ENCODE measurements around the gene MAST4. TPM values are rescaled to one million over a fixed set of nuclear protein-coding genes. Genes with fewer than 3 reads are reported as not detected.

MAST4 gene
- total and polyA plus RNA-seq, 2 donors = 17.0 to 18.8 TPM

- H3K4me3 ChIP-seq (ENCODE audit: low read length in 2 of 2) = no peak overlapping the region
- DNase-seq (ENCODE audit: low read depth in 6 of 9, low spot score in 9 of 9) = no peak
- H3K9me3 ChIP-seq (ENCODE audit: control insufficient read depth in 2 of 2, insufficient read depth in 1 of 2, low read length in 1 of 2) = no peaks in the 10 kb centered on the region
- no peaks in the 10 kb centered on the region for H3K36me3 ChIP-seq (ENCODE audit: control insufficient read depth in 2 of 2, insufficient read depth in 2 of 2, low read length in 1 of 2)
- H3K27me3 ChIP-seq (ENCODE audit: control insufficient read depth in 2 of 2, insufficient read depth in 1 of 2, low read length in 1 of 2) = no peaks in the 10 kb centered on the region
- H3K27ac ChIP-seq (ENCODE audit: low read depth in 1 of 2, low read length in 1 of 2) = no peak overlapping the region
- WGBS = 98% methylated on average over 5 of the region's 5 CpGs
- H3K4me1 ChIP-seq (ENCODE audit: control insufficient read depth in 2 of 2, insufficient read depth in 2 of 2, low read length in 2 of 2) = no peaks in the 10 kb centered on the region
These were observed 73.1 kb downstream of the MAST4 start for GRCh38 chr5:66669086-66669861.

GRCh38 chr5:66669862-66670195 lies 73.6 kb downstream of the MAST4 start:
- Histone ChIP-seq H3K36me3 (ENCODE audit: control insufficient read depth in 2 of 2, insufficient read depth in 2 of 2, low read length in 1 of 2) (no peaks in the 10 kb centered on the region), H3K9me3 (ENCODE audit: control insufficient read depth in 2 of 2, insufficient read depth in 1 of 2, low read length in 1 of 2) (no peaks in the 10 kb centered on the region), H3K27ac (ENCODE audit: low read depth in 1 of 2, low read length in 1 of 2) (no peak overlapping the region), H3K4me1 (ENCODE audit: control insufficient read depth in 2 of 2, insufficient read depth in 2 of 2, low read length in 2 of 2) (no peaks in the 10 kb centered on the region), H3K27me3 (ENCODE audit: control insufficient read depth in 2 of 2, insufficient read depth in 1 of 2, low read length in 1 of 2) (no peaks in the 10 kb centered on the region), H3K4me3 (ENCODE audit: low read length in 2 of 2) (no peak overlapping the region)
- no peak for DNase-seq (ENCODE audit: low read depth in 6 of 9, low spot score in 9 of 9)
- WGBS = 96% methylated on average over 3 of the region's 3 CpGs

GRCh38 chr5:66671305-66671704 lies 75.1 kb downstream of the MAST4 start:
- DNase-seq (ENCODE audit: low read depth in 6 of 9, low spot score in 9 of 9) = peak in 1 of 9 donors; percentile 5
- no peaks in the 10 kb centered on the region for H3K9me3 ChIP-seq (ENCODE audit: control insufficient read depth in 2 of 2, insufficient read depth in 1 of 2, low read length in 1 of 2)
- H3K4me1 ChIP-seq (ENCODE audit: control insufficient read depth in 2 of 2, insufficient read depth in 2 of 2, low read length in 2 of 2) = no peaks in the 10 kb centered on the region
- no peaks in the 10 kb centered on the region for H3K27me3 ChIP-seq (ENCODE audit: control insufficient read depth in 2 of 2, insufficient read depth in 1 of 2, low read length in 1 of 2)
- WGBS = 95% methylated on average over 2 of the region's 2 CpGs
- H3K36me3 ChIP-seq (ENCODE audit: control insufficient read depth in 2 of 2, insufficient read depth in 2 of 2, low read length in 1 of 2) = no peaks in the 10 kb centered on the region
- H3K27ac ChIP-seq (ENCODE audit: low read depth in 1 of 2, low read length in 1 of 2) = no peak overlapping the region
- no peak overlapping the region for H3K4me3 ChIP-seq (ENCODE audit: low read length in 2 of 2)

- no peaks in the 10 kb centered on the region for H3K27me3 ChIP-seq (ENCODE audit: control insufficient read depth in 2 of 2, insufficient read depth in 1 of 2, low read length in 1 of 2)
- 97% methylated on average over 5 of the region's 5 CpGs for WGBS
- H3K27ac ChIP-seq (ENCODE audit: low read depth in 1 of 2, low read length in 1 of 2) = no peak overlapping the region
These were observed 78.6 kb downstream of the MAST4 start for GRCh38 chr5:66674802-66675201.

GRCh38 chr5:66675406-66675805 lies 79.2 kb downstream of the MAST4 start:
- over 99% methylated on average over 2 of the region's 2 CpGs for WGBS
- Histone ChIP-seq H3K27me3 (ENCODE audit: control insufficient read depth in 2 of 2, insufficient read depth in 1 of 2, low read length in 1 of 2) (no peaks in the 10 kb centered on the region), H3K36me3 (ENCODE audit: control insufficient read depth in 2 of 2, insufficient read depth in 2 of 2, low read length in 1 of 2) (no peaks in the 10 kb centered on the region), H3K4me1 (ENCODE audit: control insufficient read depth in 2 of 2, insufficient read depth in 2 of 2, low read length in 2 of 2) (no peaks in the 10 kb centered on the region), H3K9me3 (ENCODE audit: control insufficient read depth in 2 of 2, insufficient read depth in 1 of 2, low read length in 1 of 2) (no peaks in the 10 kb centered on the region), H3K4me3 (ENCODE audit: low read length in 2 of 2) (no peak overlapping the region), H3K27ac (ENCODE audit: low read depth in 1 of 2, low read length in 1 of 2) (no peak overlapping the region)
- DNase-seq (ENCODE audit: low read depth in 6 of 9, low spot score in 9 of 9) = no peak

More at GRCh38 chr5:66674802-66675201, 78.6 kb downstream of the MAST4 start:
- DNase-seq (ENCODE audit: low read depth in 6 of 9, low spot score in 9 of 9) = no peak
- Histone ChIP-seq H3K4me1 (ENCODE audit: control insufficient read depth in 2 of 2, insufficient read depth in 2 of 2, low read length in 2 of 2) (no peaks in the 10 kb centered on the region), H3K4me3 (ENCODE audit: low read length in 2 of 2) (no peak overlapping the region), H3K9me3 (ENCODE audit: control insufficient read depth in 2 of 2, insufficient read depth in 1 of 2, low read length in 1 of 2) (no peaks in the 10 kb centered on the region), H3K36me3 (ENCODE audit: control insufficient read depth in 2 of 2, insufficient read depth in 2 of 2, low read length in 1 of 2) (no peaks in the 10 kb centered on the region)

GRCh38 chr5:66680221-66680620 lies 84.0 kb downstream of the MAST4 start:
- Histone ChIP-seq H3K36me3 (ENCODE audit: control insufficient read depth in 2 of 2, insufficient read depth in 2 of 2, low read length in 1 of 2) (no peaks in the 10 kb centered on the region), H3K9me3 (ENCODE audit: control insufficient read depth in 2 of 2, insufficient read depth in 1 of 2, low read length in 1 of 2) (no peaks in the 10 kb centered on the region), H3K27ac (ENCODE audit: low read depth in 1 of 2, low read length in 1 of 2) (no peak overlapping the region), H3K4me1 (ENCODE audit: control insufficient read depth in 2 of 2, insufficient read depth in 2 of 2, low read length in 2 of 2) (no peaks in the 10 kb centered on the region), H3K4me3 (ENCODE audit: low read length in 2 of 2) (no peak overlapping the region), H3K27me3 (ENCODE audit: control insufficient read depth in 2 of 2, insufficient read depth in 1 of 2, low read length in 1 of 2) (no peaks in the 10 kb centered on the region)
- DNase-seq (ENCODE audit: low read depth in 6 of 9, low spot score in 9 of 9) = no peak
- 86% methylated on average over 3 of the region's 3 CpGs for WGBS

- WGBS = 98% methylated on average over 3 of the region's 3 CpGs
- no peak for DNase-seq (ENCODE audit: low read depth in 6 of 9, low spot score in 9 of 9)
- Histone ChIP-seq H3K36me3 (ENCODE audit: control insufficient read depth in 2 of 2, insufficient read depth in 2 of 2, low read length in 1 of 2) (no peaks in the 10 kb centered on the region), H3K27me3 (ENCODE audit: control insufficient read depth in 2 of 2, insufficient read depth in 1 of 2, low read length in 1 of 2) (no peaks in the 10 kb centered on the region), H3K9me3 (ENCODE audit: control insufficient read depth in 2 of 2, insufficient read depth in 1 of 2, low read length in 1 of 2) (no peaks in the 10 kb centered on the region), H3K27ac (ENCODE audit: low read depth in 1 of 2, low read length in 1 of 2) (no peak overlapping the region), H3K4me1 (ENCODE audit: control insufficient read depth in 2 of 2, insufficient read depth in 2 of 2, low read length in 2 of 2) (no peaks in the 10 kb centered on the region), H3K4me3 (ENCODE audit: low read length in 2 of 2) (no peak overlapping the region)
These were observed 84.6 kb downstream of the MAST4 start for GRCh38 chr5:66680804-66681203.

GRCh38 chr5:66684663-66685062 lies 88.5 kb downstream of the MAST4 start:
- no peaks in the 10 kb centered on the region for H3K4me1 ChIP-seq (ENCODE audit: control insufficient read depth in 2 of 2, insufficient read depth in 2 of 2, low read length in 2 of 2)
- H3K4me3 ChIP-seq (ENCODE audit: low read length in 2 of 2) = no peak overlapping the region
- WGBS = 98% methylated on average over 2 of the region's 2 CpGs
- H3K27ac ChIP-seq (ENCODE audit: low read depth in 1 of 2, low read length in 1 of 2) = no peak overlapping the region
- no peak for DNase-seq (ENCODE audit: low read depth in 6 of 9, low spot score in 9 of 9)
- no peaks in the 10 kb centered on the region for H3K27me3 ChIP-seq (ENCODE audit: control insufficient read depth in 2 of 2, insufficient read depth in 1 of 2, low read length in 1 of 2)
- no peaks in the 10 kb centered on the region for H3K36me3 ChIP-seq (ENCODE audit: control insufficient read depth in 2 of 2, insufficient read depth in 2 of 2, low read length in 1 of 2)
- H3K9me3 ChIP-seq (ENCODE audit: control insufficient read depth in 2 of 2, insufficient read depth in 1 of 2, low read length in 1 of 2) = no peaks in the 10 kb centered on the region

- Histone ChIP-seq H3K36me3 (ENCODE audit: control insufficient read depth in 2 of 2, insufficient read depth in 2 of 2, low read length in 1 of 2) (no peaks in the 10 kb centered on the region), H3K4me3 (ENCODE audit: low read length in 2 of 2) (no peak overlapping the region), H3K27me3 (ENCODE audit: control insufficient read depth in 2 of 2, insufficient read depth in 1 of 2, low read length in 1 of 2) (no peaks in the 10 kb centered on the region), H3K9me3 (ENCODE audit: control insufficient read depth in 2 of 2, insufficient read depth in 1 of 2, low read length in 1 of 2) (no peaks in the 10 kb centered on the region), H3K27ac (ENCODE audit: low read depth in 1 of 2, low read length in 1 of 2) (no peak overlapping the region), H3K4me1 (ENCODE audit: control insufficient read depth in 2 of 2, insufficient read depth in 2 of 2, low read length in 2 of 2) (no peaks in the 10 kb centered on the region)
- DNase-seq (ENCODE audit: low read depth in 6 of 9, low spot score in 9 of 9) = no peak
- WGBS = 97% methylated on average over 5 of the region's 5 CpGs
These were observed 93.5 kb downstream of the MAST4 start for GRCh38 chr5:66689522-66690220.
